HepG2 (cell line): ENCODE measurements around the gene TBC1D2B. TPM values are rescaled to one million over a fixed set of nuclear protein-coding genes. Genes with fewer than 3 reads are reported as not detected.
A peak's percentile ranks its signal among the peaks of the same experiment; 100 is the strongest.

Source experiments
- AHR ChIP-seq: IDR thresholded peaks from 2 replicates; pipeline ENCODE4 v1.6.1; 2018; ENCODE audit warnings: missing genetic modification reagents, missing compliant biosample characterization
- ARID2 ChIP-seq: sonication (generic); formaldehyde crosslinking; IDR thresholded peaks from 2 replicates; pipeline ENCODE4 v1.8.1; 2022; ENCODE audit warnings: mild to moderate bottlenecking, missing genetic modification reagents, borderline replicate concordance
- ATF7 ChIP-seq, 2 experiments: fragments of 450-650 bp in 1 of 2; sonication (generic) in 1 of 2; formaldehyde crosslinking in 1 of 2; IDR thresholded peaks; 2 replicates each; pipeline versions ENCODE4 v1.4.0 to v1.6.1; 2016 to 2020; ENCODE audit warnings: antibody characterized with exemption in 1 of 2, mild to moderate bottlenecking in 1 of 2, missing genetic modification reagents in 1 of 2
- GATAD2A ChIP-seq: IDR thresholded peaks from 2 replicates; pipeline ENCODE4 v1.6.1; 2016
- HDAC6 ChIP-seq: fragments of 200-600 bp; sonication (generic); IDR thresholded peaks from 2 replicates; pipeline ENCODE4 v1.7.0; 2017; ENCODE audit warnings: mild to moderate bottlenecking, antibody characterized with exemption, low read length, low read depth
- HNF4A ChIP-seq: sonication (generic); formaldehyde crosslinking; IDR thresholded peaks from 2 replicates; pipeline ENCODE4 v1.4.0; 2020; ENCODE audit warnings: missing genetic modification reagents
- MYC ChIP-seq: sonication (generic); formaldehyde crosslinking; IDR thresholded peaks from 2 replicates; pipeline ENCODE4 v1.9.0; 2021; ENCODE audit warnings: missing genetic modification reagents, borderline replicate concordance
- NONO ChIP-seq, 2 experiments: fragments of 450-650 bp in 1 of 2; sonication (generic) in 1 of 2; formaldehyde crosslinking in 1 of 2; IDR thresholded peaks in 1 of 2; conservative IDR thresholded peaks in 1 of 2; 2 replicates each; pipeline versions ENCODE4 v1.6.1 to v1.8.0; 2017 to 2022; ENCODE audit warnings: mild to moderate bottlenecking in 1 of 2, missing genetic modification reagents in 1 of 2, moderate library complexity in 1 of 2
- NRL ChIP-seq: sonication (generic); formaldehyde crosslinking; IDR thresholded peaks from 2 replicates; pipeline ENCODE4 v1.5.0; 2020; ENCODE audit warnings: missing genetic modification reagents, mild to moderate bottlenecking, moderate library complexity, borderline replicate concordance
- POGZ ChIP-seq: sonication (generic); formaldehyde crosslinking; IDR thresholded peaks from 2 replicates; pipeline ENCODE4 v1.4.0; 2020; ENCODE audit warnings: mild to moderate bottlenecking, missing genetic modification reagents
- RBAK ChIP-seq: sonication (generic); formaldehyde crosslinking; IDR thresholded peaks from 2 replicates; pipeline ENCODE4 v1.5.1; 2020; ENCODE audit warnings: mild to moderate bottlenecking, missing genetic modification reagents
- STAG1 ChIP-seq: sonication (generic); formaldehyde crosslinking; IDR thresholded peaks from 2 replicates; pipeline ENCODE4 v1.4.0; 2020; ENCODE audit warnings: missing genetic modification reagents
- ZBTB38 ChIP-seq: sonication (generic); formaldehyde crosslinking; IDR thresholded peaks from 2 replicates; pipeline ENCODE4 v1.5.1; 2020; ENCODE audit warnings: mild to moderate bottlenecking, missing genetic modification reagents
- ZNF207 ChIP-seq: fragments of 450-650 bp; IDR thresholded peaks from 2 replicates; pipeline ENCODE4 v1.6.1; 2016; ENCODE audit warnings: antibody characterized with exemption, borderline replicate concordance
- ZNF550 ChIP-seq: sonication (generic); formaldehyde crosslinking; IDR thresholded peaks from 2 replicates; pipeline ENCODE4 v1.4.0; 2020; ENCODE audit warnings: mild to moderate bottlenecking, missing genetic modification reagents, borderline replicate concordance
- ZNF703 ChIP-seq: sonication (generic); formaldehyde crosslinking; IDR thresholded peaks from 2 replicates; pipeline ENCODE4 v1.5.1; 2020; ENCODE audit warnings: missing genetic modification reagents, mild to moderate bottlenecking, moderate library complexity, borderline replicate concordance
- ZNF766 ChIP-seq: sonication (generic); formaldehyde crosslinking; IDR thresholded peaks from 2 replicates; pipeline ENCODE4 v1.5.0; 2020; ENCODE audit warnings: missing genetic modification reagents, borderline replicate concordance
- polyA plus RNA-seq, 8 experiments: library from polyadenylated mRNA; depleted of rRNA in 3 of 8; stranded (reverse) in 7 of 8; unstranded in 1 of 8; fragments of >200 nt; fragmentation: Illumina TruSeq in 4 of 8; extraction: Trizol in 4 of 8; gene quantifications; 2 replicates each; pipeline versions ENCODE4 v1.2.1 to v1.2.3, GENCODE V29; 2011 to 2016; ENCODE audit warnings: low read depth in 4 of 8, missing spikeins in 1 of 8, mixed read lengths in 1 of 8; ENCODE audit not compliant: insufficient read depth in 1 of 8
- total RNA-seq, 5 experiments: library from RNA; depleted of rRNA; stranded (reverse); fragments of >200 nt; fragmentation: Illumina TruSeq; extraction: Trizol; gene quantifications; 2 replicates each; pipeline ENCODE4 v1.2.3, GENCODE V29; 2016; ENCODE audit warnings: low read depth in 1 of 5
- TF ChIP-seq, protein P1 (sequence below): IDR thresholded peaks from 2 replicates; pipeline ENCODE4 v1.6.1; 2012; ENCODE audit warnings: inconsistent platforms
- TF ChIP-seq, protein P2 (sequence below): sonication (generic); formaldehyde crosslinking; IDR thresholded peaks from 2 replicates; pipeline ENCODE4 v1.5.1; 2020; ENCODE audit warnings: mild to moderate bottlenecking, missing genetic modification reagents, moderate library complexity
- TF ChIP-seq, protein P3 (sequence below): IDR thresholded peaks from 2 replicates; pipeline ENCODE4 v1.6.1; 2016; ENCODE audit warnings: missing compliant biosample characterization, missing genetic modification reagents, borderline replicate concordance
- TF ChIP-seq, protein P4 (sequence below): sonication (generic); formaldehyde crosslinking; IDR thresholded peaks from 2 replicates; pipeline ENCODE4 v1.8.0; 2022; ENCODE audit warnings: missing genetic modification reagents, low read depth, mild to moderate bottlenecking, borderline replicate concordance
- TF ChIP-seq, protein P5 (sequence below): sonication (generic); formaldehyde crosslinking; IDR thresholded peaks from 2 replicates; pipeline ENCODE4 v1.5.0; 2020; ENCODE audit warnings: mild to moderate bottlenecking, missing genetic modification reagents, moderate library complexity

The TBC1D2B gene
- total and polyA plus RNA-seq, 2 of the 13 experiments (the other 11 are each of a cell fraction or from before 2014, with no cell fraction given), result 10.1 to 14.4 TPM

DNA sequence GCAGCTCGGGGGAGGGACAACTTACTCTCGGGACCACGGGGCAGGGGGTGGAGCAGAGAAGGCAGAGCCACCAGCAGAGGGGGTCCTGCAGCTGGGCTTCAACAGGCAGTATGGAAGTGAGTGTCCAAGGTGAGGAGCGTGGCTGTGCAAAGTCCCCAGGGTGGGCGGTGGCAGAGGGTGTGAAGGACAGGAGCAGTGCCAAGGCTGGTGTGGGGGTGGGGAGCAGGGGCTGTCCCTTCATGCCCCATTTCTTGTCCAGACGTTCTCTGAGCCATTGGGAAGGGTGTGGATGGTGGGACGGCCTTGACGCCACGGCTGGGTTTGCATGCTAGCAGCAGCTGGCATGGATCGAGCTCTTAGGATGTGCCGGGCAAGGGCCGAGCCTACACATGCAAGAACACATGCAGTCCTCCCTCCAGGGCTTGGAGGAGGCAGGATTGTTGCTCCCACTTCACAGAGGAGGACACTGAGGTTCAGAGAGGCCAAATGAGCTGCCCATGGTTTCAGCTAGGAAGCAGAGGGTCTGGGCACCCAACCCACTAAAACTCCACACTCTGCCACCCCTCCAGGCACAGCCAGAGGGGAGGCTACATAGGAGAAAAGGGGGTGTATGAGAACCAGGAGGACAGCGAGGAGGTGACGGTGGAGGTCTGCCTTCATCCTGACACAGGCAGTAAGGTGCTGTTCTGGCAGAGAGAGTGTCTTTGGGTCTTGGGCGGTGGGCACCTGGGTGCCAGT lies 93.6 kb downstream of the TBC1D2B start (continued):
- TF ChIP-seq MYC (CRISPR knock-in tag) (0 out of 2 replicates have a peak, but pooled peaks have one; percentile 8), HNF4A (CRISPR knock-in tag) (peak; percentile 28; the same call in 1 of the 2 replicates), RBAK (CRISPR knock-in tag) (no peak), ZBTB38 (CRISPR knock-in tag) (no peak), STAG1 (peak; percentile 35), POGZ (CRISPR knock-in tag) (no peak), ZNF766 (CRISPR knock-in tag) (no peak), ZNF207 (no peak), ZNF550 (CRISPR knock-in tag) (no peak), AHR (CRISPR knock-in tag) (no peak), HDAC6 (no peak), GATAD2A (no peak), ATF7 (IDR thresholded peaks at IDR 0.05) (no peak), ATF7 (CRISPR knock-in tag; IDR thresholded peaks at IDR 0.05) (no peak), NONO (IDR thresholded peaks at IDR 0.05) (no peak), NONO (CRISPR knock-in tag; conservative IDR thresholded peaks at IDR 0.05) (no peak), ARID2 (no peak), ZNF703 (CRISPR knock-in tag) (no peak), NRL (peak; percentile 53; the same call in 1 of the 2 replicates)
- TF ChIP-seq, protein P1, sequence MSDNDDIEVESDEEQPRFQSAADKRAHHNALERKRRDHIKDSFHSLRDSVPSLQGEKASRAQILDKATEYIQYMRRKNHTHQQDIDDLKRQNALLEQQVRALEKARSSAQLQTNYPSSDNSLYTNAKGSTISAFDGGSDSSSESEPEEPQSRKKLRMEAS, result peak; percentile 59; the same call in 1 of the 2 replicates
- TF ChIP-seq, protein P2, sequence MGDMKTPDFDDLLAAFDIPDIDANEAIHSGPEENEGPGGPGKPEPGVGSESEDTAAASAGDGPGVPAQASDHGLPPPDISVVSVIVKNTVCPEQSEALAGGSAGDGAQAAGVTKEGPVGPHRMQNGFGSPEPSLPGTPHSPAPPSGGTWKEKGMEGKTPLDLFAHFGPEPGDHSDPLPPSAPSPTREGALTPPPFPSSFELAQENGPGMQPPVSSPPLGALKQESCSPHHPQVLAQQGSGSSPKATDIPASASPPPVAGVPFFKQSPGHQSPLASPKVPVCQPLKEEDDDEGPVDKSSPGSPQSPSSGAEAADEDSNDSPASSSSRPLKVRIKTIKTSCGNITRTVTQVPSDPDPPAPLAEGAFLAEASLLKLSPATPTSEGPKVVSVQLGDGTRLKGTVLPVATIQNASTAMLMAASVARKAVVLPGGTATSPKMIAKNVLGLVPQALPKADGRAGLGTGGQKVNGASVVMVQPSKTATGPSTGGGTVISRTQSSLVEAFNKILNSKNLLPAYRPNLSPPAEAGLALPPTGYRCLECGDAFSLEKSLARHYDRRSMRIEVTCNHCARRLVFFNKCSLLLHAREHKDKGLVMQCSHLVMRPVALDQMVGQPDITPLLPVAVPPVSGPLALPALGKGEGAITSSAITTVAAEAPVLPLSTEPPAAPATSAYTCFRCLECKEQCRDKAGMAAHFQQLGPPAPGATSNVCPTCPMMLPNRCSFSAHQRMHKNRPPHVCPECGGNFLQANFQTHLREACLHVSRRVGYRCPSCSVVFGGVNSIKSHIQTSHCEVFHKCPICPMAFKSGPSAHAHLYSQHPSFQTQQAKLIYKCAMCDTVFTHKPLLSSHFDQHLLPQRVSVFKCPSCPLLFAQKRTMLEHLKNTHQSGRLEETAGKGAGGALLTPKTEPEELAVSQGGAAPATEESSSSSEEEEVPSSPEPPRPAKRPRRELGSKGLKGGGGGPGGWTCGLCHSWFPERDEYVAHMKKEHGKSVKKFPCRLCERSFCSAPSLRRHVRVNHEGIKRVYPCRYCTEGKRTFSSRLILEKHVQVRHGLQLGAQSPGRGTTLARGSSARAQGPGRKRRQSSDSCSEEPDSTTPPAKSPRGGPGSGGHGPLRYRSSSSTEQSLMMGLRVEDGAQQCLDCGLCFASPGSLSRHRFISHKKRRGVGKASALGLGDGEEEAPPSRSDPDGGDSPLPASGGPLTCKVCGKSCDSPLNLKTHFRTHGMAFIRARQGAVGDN (CRISPR knock-in tag), result peak; percentile 72
- TF ChIP-seq, protein P3, sequence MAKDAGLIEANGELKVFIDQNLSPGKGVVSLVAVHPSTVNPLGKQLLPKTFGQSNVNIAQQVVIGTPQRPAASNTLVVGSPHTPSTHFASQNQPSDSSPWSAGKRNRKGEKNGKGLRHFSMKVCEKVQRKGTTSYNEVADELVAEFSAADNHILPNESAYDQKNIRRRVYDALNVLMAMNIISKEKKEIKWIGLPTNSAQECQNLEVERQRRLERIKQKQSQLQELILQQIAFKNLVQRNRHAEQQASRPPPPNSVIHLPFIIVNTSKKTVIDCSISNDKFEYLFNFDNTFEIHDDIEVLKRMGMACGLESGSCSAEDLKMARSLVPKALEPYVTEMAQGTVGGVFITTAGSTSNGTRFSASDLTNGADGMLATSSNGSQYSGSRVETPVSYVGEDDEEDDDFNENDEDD (CRISPR knock-in tag), result no peak
- TF ChIP-seq, protein P4, sequence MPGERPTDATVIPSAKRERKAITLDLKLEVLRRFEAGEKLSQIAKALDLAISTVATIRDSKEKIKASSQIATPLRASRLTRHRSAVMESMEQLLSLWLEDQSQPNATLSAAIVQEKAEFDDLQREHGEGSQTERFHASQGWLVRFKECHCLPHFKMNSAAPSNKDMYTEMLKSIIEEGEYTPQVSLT, result no peak
- TF ChIP-seq, protein P5, sequence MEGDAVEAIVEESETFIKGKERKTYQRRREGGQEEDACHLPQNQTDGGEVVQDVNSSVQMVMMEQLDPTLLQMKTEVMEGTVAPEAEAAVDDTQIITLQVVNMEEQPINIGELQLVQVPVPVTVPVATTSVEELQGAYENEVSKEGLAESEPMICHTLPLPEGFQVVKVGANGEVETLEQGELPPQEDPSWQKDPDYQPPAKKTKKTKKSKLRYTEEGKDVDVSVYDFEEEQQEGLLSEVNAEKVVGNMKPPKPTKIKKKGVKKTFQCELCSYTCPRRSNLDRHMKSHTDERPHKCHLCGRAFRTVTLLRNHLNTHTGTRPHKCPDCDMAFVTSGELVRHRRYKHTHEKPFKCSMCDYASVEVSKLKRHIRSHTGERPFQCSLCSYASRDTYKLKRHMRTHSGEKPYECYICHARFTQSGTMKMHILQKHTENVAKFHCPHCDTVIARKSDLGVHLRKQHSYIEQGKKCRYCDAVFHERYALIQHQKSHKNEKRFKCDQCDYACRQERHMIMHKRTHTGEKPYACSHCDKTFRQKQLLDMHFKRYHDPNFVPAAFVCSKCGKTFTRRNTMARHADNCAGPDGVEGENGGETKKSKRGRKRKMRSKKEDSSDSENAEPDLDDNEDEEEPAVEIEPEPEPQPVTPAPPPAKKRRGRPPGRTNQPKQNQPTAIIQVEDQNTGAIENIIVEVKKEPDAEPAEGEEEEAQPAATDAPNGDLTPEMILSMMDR (CRISPR knock-in tag), result peak; percentile 55
